OCI-LY7 (cell line): ENCODE measurements around the gene LIMS1.

Experiments
- EZH2phosphoT487 ChIP-seq: fragments of 200-600 bp; sonication (generic); IDR thresholded peaks from 2 replicates; pipeline ENCODE4 v1.6.1; 2018; ENCODE audit warnings: low read depth, borderline replicate concordance, mild to moderate bottlenecking, mixed run types, antibody characterized with exemption, low read length, moderate library complexity, mixed read lengths
- TF ChIP-seq, protein P1 (sequence below): fragments of 200-600 bp; sonication (generic); conservative IDR thresholded peaks from 2 replicates; pipeline ENCODE4 v1.5.1; 2014; ENCODE audit warnings: mild to moderate bottlenecking, antibody characterized with exemption, low read length, moderate library complexity, mixed read lengths

DNA sequence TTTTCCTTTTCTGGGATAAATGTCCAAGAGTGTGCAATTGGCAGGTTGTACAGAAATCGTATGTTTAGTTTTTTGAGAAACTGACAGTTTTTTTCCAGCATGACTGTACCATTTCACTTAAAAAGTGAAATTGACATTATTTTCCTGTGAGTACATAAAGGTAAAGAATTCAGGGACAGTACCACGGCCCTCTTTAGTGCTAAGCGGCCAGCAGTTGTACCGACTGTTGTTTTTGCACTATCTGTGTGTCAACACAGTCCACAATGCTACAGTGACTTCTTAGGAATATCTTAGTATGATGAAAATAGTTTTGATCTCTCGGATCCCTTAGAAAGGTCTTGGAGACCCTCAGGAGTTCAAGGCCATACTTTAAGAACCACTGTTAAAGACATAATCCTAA, 2.6 kb downstream of the LIMS1 start:
- TF ChIP-seq, protein P1, sequence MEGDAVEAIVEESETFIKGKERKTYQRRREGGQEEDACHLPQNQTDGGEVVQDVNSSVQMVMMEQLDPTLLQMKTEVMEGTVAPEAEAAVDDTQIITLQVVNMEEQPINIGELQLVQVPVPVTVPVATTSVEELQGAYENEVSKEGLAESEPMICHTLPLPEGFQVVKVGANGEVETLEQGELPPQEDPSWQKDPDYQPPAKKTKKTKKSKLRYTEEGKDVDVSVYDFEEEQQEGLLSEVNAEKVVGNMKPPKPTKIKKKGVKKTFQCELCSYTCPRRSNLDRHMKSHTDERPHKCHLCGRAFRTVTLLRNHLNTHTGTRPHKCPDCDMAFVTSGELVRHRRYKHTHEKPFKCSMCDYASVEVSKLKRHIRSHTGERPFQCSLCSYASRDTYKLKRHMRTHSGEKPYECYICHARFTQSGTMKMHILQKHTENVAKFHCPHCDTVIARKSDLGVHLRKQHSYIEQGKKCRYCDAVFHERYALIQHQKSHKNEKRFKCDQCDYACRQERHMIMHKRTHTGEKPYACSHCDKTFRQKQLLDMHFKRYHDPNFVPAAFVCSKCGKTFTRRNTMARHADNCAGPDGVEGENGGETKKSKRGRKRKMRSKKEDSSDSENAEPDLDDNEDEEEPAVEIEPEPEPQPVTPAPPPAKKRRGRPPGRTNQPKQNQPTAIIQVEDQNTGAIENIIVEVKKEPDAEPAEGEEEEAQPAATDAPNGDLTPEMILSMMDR: no peak
- TF ChIP-seq EZH2phosphoT487: no peak
